HEK293 (cell line): ENCODE results near the gene SLC25A47.

Source experiments
- CTCF ChIA-PET: fragments of 350-600 bp; formaldehyde crosslinking; extraction: SDS; loops from one replicate; lab custom pipeline; 2021; ENCODE audit warnings: antibody characterized with exemption; lab: Yijun Ruan, JAX
- POLR2A ChIA-PET: fragments of 300-600 bp; formaldehyde crosslinking; extraction: SDS; loops from one replicate; lab custom pipeline; 2020; ENCODE audit warnings: antibody characterized with exemption, inconsistent platforms; lab: Yijun Ruan, JAX
- H3K27ac ChIP-seq: fragments of 200-500 bp; sonication (Bioruptor generic); 2 replicates; pipeline ENCODE4 v1.5.1; 2014; ENCODE audit warnings: low read depth, low read length, control low read depth, inconsistent platforms; ENCODE audit errors: extremely low read depth
- H3K36me3 ChIP-seq, 2 experiments: fragments of 200-500 bp in 1 of 2; sonication (Bioruptor generic) in 1 of 2; 1 replicate in 1 of 2; 2 replicates in 1 of 2; pipeline ENCODE4 v1.5.1; 2014 to 2017; ENCODE audit warnings: inconsistent platforms in 2 of 2, low read length in 2 of 2; ENCODE audit not compliant: control insufficient read depth in 2 of 2, insufficient read depth in 1 of 2
- H3K4me1 ChIP-seq: fragments of 200-500 bp; sonication (Bioruptor generic); 2 replicates; pipeline ENCODE4 v1.5.1; 2014; ENCODE audit warnings: mild to moderate bottlenecking, low read length, inconsistent platforms; ENCODE audit not compliant: control insufficient read depth, insufficient read depth
- H3K4me3 ChIP-seq: 2 replicates; pipeline ENCODE4 v1.5.1; 2011; ENCODE audit warnings: low read depth, mild to moderate bottlenecking, control low read depth, low read length, moderate library complexity
- H3K9me3 ChIP-seq: fragments of 200-500 bp; sonication (Bioruptor generic); 2 replicates; pipeline ENCODE4 v1.5.1; 2014; ENCODE audit warnings: low read depth, low read length, inconsistent platforms; ENCODE audit not compliant: control insufficient read depth, insufficient read depth
- GLIS1 ChIP-seq: fragments of 450-650 bp; formaldehyde crosslinking; IDR thresholded peaks from 2 replicates; pipeline ENCODE4 v1.5.1; 2016; ENCODE audit warnings: missing biosample characterization, missing genetic modification characterization
- HOXC10 ChIP-seq: sonication (generic); formaldehyde crosslinking; IDR thresholded peaks from 2 replicates; pipeline ENCODE4 v1.8.1; 2023; ENCODE audit warnings: mild to moderate bottlenecking, missing genetic modification reagents
- KLF17 ChIP-seq: fragments of 450-650 bp; formaldehyde crosslinking; IDR thresholded peaks from 2 replicates; pipeline ENCODE4 v1.5.1; 2016; ENCODE audit warnings: missing biosample characterization, missing genetic modification characterization
- MYNN ChIP-seq: fragments of 450-650 bp; formaldehyde crosslinking; IDR thresholded peaks from 2 replicates; pipeline ENCODE4 v1.5.1; 2016; ENCODE audit warnings: missing biosample characterization, missing genetic modification characterization, borderline replicate concordance
- REPIN1 ChIP-seq: fragments of 450-650 bp; formaldehyde crosslinking; IDR thresholded peaks from 2 replicates; pipeline ENCODE4 v1.5.1; 2017; ENCODE audit warnings: missing biosample characterization, missing genetic modification characterization, low read depth
- SCRT2 ChIP-seq: fragments of 450-650 bp; formaldehyde crosslinking; IDR thresholded peaks from 2 replicates; pipeline ENCODE4 v1.5.1; 2016; ENCODE audit warnings: missing biosample characterization, missing genetic modification characterization
- ZBTB7A ChIP-seq: fragments of 450-650 bp; formaldehyde crosslinking; IDR thresholded peaks from 2 replicates; pipeline ENCODE4 v1.5.1; 2016; ENCODE audit warnings: low read depth, missing biosample characterization, missing genetic modification characterization
- ZFP37 ChIP-seq: fragments of 450-650 bp; formaldehyde crosslinking; IDR thresholded peaks from 2 replicates; pipeline ENCODE4 v1.5.1; 2016; ENCODE audit warnings: missing biosample characterization, missing genetic modification characterization
- ZNF121 ChIP-seq: fragments of 450-650 bp; formaldehyde crosslinking; IDR thresholded peaks from 2 replicates; pipeline ENCODE4 v1.5.1; 2016; ENCODE audit warnings: missing biosample characterization, missing genetic modification characterization
- ZNF221 ChIP-seq: fragments of 450-650 bp; formaldehyde crosslinking; IDR thresholded peaks from 2 replicates; pipeline ENCODE4 v1.5.1; 2017; ENCODE audit warnings: missing biosample characterization, missing genetic modification characterization, borderline replicate concordance
- ZNF26 ChIP-seq: fragments of 450-650 bp; formaldehyde crosslinking; IDR thresholded peaks from 2 replicates; pipeline ENCODE4 v1.5.1; 2016; ENCODE audit warnings: missing biosample characterization, missing genetic modification characterization
- ZNF266 ChIP-seq: fragments of 450-650 bp; formaldehyde crosslinking; IDR thresholded peaks from 2 replicates; pipeline ENCODE4 v1.5.1; 2016; ENCODE audit warnings: missing biosample characterization, missing genetic modification characterization, low read depth
- ZNF366 ChIP-seq: fragments of 450-650 bp; formaldehyde crosslinking; conservative IDR thresholded peaks from 2 replicates; pipeline ENCODE4 v1.5.1; 2016; ENCODE audit warnings: missing biosample characterization, missing genetic modification characterization
- ZNF518A ChIP-seq: fragments of 450-650 bp; formaldehyde crosslinking; conservative IDR thresholded peaks from 2 replicates; pipeline ENCODE4 v1.5.1; 2016; ENCODE audit warnings: low read depth, missing biosample characterization, missing genetic modification characterization
- ZNF571 ChIP-seq: fragments of 450-650 bp; formaldehyde crosslinking; IDR thresholded peaks from 2 replicates; pipeline ENCODE4 v1.5.0; 2017; ENCODE audit warnings: missing biosample characterization, missing genetic modification characterization
- ZNF664 ChIP-seq: fragments of 450-650 bp; formaldehyde crosslinking; IDR thresholded peaks from 2 replicates; pipeline ENCODE4 v1.5.1; 2016; ENCODE audit warnings: missing biosample characterization, missing genetic modification characterization
- ZSCAN30 ChIP-seq: fragments of 450-650 bp; IDR thresholded peaks from 2 replicates; pipeline ENCODE4 v1.5.1; 2018; ENCODE audit warnings: missing biosample characterization, mild to moderate bottlenecking, missing genetic modification characterization, moderate library complexity
- TF ChIP-seq, protein P1 (sequence below): fragments of 450-650 bp; IDR thresholded peaks from 2 replicates; pipeline ENCODE4 v1.5.1; 2018; ENCODE audit warnings: missing biosample characterization, mild to moderate bottlenecking, missing genetic modification characterization
- TF ChIP-seq, protein P2 (sequence below): fragments of 450-650 bp; formaldehyde crosslinking; IDR thresholded peaks from 2 replicates; pipeline ENCODE4 v1.5.1; 2016; ENCODE audit warnings: missing biosample characterization, missing genetic modification characterization

SLC25A47 gene

DNA sequence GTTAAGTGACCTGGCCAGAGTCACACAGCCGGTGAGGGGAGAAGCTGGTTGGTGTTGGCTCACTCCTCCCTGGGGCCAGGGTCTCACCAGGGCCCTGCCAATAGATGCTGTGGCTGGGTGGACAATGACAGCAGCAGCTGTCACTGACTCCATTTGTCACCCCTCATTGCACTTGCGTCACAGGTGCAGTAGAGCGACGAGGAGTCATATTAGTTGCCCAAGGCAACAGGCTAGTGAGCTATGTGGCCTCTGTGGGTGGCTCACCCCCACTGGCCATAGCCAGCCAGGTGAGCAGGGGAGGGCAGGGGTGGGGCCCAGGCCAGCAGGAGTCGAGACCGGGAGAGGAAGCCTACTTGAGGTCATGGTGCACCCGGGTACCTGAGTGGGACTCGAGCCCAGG lies 9.7 kb downstream of the SLC25A47 start:
- Histone ChIP-seq H3K27ac (no peak overlapping the region), H3K36me3 (peaks cover 0 to 26% of the 10 kb centered on the region in 2 experiments; a peak in 2 of 3 replicates), H3K4me1 (no peaks in the 10 kb centered on the region), H3K9me3 (no peaks in the 10 kb centered on the region), H3K4me3 (no peak overlapping the region)
- ChIA-PET POLR2A (interaction anchor here (0.6 kb wide), 1 partner anchor 412 kb away, joined by 4 read pairs; no protein-coding TSS in a partner anchor), CTCF (no interaction called here)
- 0 out of 2 replicates have a peak, but pooled peaks have one; percentile 13 for TF ChIP-seq SCRT2 (tag by site-specific recombination)
- TF ChIP-seq, protein P1, sequence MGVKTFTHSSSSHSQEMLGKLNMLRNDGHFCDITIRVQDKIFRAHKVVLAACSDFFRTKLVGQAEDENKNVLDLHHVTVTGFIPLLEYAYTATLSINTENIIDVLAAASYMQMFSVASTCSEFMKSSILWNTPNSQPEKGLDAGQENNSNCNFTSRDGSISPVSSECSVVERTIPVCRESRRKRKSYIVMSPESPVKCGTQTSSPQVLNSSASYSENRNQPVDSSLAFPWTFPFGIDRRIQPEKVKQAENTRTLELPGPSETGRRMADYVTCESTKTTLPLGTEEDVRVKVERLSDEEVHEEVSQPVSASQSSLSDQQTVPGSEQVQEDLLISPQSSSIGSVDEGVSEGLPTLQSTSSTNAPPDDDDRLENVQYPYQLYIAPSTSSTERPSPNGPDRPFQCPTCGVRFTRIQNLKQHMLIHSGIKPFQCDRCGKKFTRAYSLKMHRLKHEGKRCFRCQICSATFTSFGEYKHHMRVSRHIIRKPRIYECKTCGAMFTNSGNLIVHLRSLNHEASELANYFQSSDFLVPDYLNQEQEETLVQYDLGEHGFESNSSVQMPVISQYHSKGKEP (tag by site-specific recombination), result no peak
- no peak for TF ChIP-seq HOXC10 (CRISPR knock-in tag)
- no peak for TF ChIP-seq ZBTB7A (tag by site-specific recombination)
- TF ChIP-seq GLIS1 (tag by site-specific recombination), result 0 out of 2 replicates have a peak, but pooled peaks have one; percentile 34

GRCh38 chr14:100333311-100333710 lies 10.2 kb downstream of the SLC25A47 start:
- Histone ChIP-seq H3K27ac (no peak overlapping the region), H3K9me3 (no peaks in the 10 kb centered on the region), H3K4me3 (no peak overlapping the region)
- TF ChIP-seq ZNF571 (tag by site-specific recombination) (no peak), ZNF221 (tag by site-specific recombination) (no peak), ZNF26 (tag by site-specific recombination) (no peak), KLF17 (tag by site-specific recombination) (no peak), MYNN (tag by site-specific recombination) (no peak), ZSCAN30 (no peak)
- TF ChIP-seq, protein P2, sequence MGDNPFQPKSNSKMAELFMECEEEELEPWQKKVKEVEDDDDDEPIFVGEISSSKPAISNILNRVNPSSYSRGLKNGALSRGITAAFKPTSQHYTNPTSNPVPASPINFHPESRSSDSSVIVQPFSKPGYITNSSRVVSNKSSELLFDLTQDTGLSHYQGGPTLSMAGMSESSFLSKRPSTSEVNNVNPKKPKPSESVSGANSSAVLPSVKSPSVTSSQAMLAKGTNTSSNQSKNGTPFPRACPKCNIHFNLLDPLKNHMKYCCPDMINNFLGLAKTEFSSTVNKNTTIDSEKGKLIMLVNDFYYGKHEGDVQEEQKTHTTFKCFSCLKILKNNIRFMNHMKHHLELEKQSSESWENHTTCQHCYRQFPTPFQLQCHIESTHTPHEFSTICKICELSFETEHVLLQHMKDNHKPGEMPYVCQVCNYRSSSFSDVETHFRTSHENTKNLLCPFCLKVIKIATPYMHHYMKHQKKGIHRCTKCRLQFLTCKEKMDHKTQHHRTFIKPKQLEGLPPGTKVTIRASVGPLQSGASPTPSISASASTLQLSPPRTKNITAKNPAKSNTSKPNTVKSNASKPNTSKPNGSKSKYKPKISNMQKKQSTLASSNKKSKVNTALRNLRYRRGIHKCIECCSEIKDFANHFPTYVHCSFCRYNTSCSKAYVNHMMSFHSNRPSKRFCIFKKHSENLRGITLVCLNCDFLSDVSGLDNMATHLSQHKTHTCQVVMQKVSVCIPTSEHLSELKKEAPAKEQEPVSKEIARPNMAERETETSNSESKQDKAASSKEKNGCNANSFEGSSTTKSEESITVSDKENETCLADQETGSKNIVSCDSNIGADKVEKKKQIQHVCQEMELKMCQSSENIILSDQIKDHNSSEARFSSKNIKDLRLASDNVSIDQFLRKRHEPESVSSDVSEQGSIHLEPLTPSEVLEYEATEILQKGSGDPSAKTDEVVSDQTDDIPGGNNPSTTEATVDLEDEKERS (tag by site-specific recombination), result no peak
- TF ChIP-seq, all 188 proteins: peak for 0
- CTCF ChIA-PET, result no interaction called here
- POLR2A ChIA-PET, result no interaction called here
- H3K36me3 ChIP-seq, result peaks cover 0 to 26% of the 10 kb centered on the region in 2 experiments; a peak in 2 of 3 replicates
- no peaks in the 10 kb centered on the region for H3K4me1 ChIP-seq

DNA sequence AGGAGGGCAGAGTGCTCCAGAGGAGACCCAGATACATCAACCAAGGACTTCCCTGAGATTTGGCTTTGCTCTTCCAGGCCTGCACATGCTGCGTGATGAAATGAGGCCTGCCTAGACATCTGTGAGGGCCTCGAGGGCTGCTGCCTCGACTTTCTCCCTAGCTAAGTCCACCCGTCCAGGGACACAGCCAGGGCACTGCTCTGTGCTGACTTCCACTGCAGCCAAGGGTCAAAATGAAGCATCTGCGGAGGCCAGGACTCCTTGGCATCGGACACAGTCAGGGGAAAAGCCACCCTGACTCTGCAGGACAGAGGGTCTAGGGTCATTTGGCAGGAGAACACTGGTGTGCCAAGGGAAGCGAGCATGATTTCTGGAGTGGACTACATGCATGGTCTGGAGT lies 10.7 kb downstream of the SLC25A47 start:
- no peak overlapping the region for H3K27ac ChIP-seq
- H3K4me3 ChIP-seq, result no peak overlapping the region
- no peaks in the 10 kb centered on the region for H3K4me1 ChIP-seq
- POLR2A ChIA-PET, result no interaction called here
- H3K36me3 ChIP-seq, result peaks cover 0 to 26% of the 10 kb centered on the region in 2 experiments; a peak in 2 of 3 replicates
- TF ChIP-seq ZNF366 (tag by site-specific recombination), result no peak
- TF ChIP-seq ZNF121 (tag by site-specific recombination), result no peak
- no peak for TF ChIP-seq ZNF518A (tag by site-specific recombination)
- TF ChIP-seq ZNF266 (tag by site-specific recombination), result no peak
- no peak for TF ChIP-seq ZFP37 (tag by site-specific recombination)
- TF ChIP-seq ZNF664 (tag by site-specific recombination), result no peak
- TF ChIP-seq REPIN1 (tag by site-specific recombination), result no peak
- H3K9me3 ChIP-seq, result no peaks in the 10 kb centered on the region
- CTCF ChIA-PET, result no interaction called here
